Cardiac fibroblast (primary cell): ENCODE measurements around the gene TMEM178A.

Source experiments
- DNase-seq, 2 donors: peaks; one replicate each; pipeline versions ENCODE4 v3.0.0 to v3.0.0-alpha.2; 2010; ENCODE audit warnings: low read depth in 2 of 2
- H3K4me3 ChIP-seq, 2 donors: replicated peaks in 1 of 2; 1 replicate in 1 of 2; 2 replicates in 1 of 2; pipeline ENCODE4 v1.5.1; 2011; ENCODE audit warnings: low read depth in 2 of 2, low read length in 2 of 2, mild to moderate bottlenecking in 2 of 2, moderate library complexity in 1 of 2
- CTCF ChIP-seq: IDR thresholded peaks from one replicate; pipeline ENCODE4 v1.5.1; 2011; ENCODE audit warnings: low read depth, mild to moderate bottlenecking, low read length, inconsistent platforms

TMEM178A gene

GRCh38 chr2:39715822-39716221 lies 50.1 kb downstream of the TMEM178A start:
- TF ChIP-seq CTCF, result no peak
- H3K4me3 ChIP-seq, result no peak overlapping the region
- DNase-seq, result no peak

- no peak overlapping the region for H3K4me3 ChIP-seq
- DNase-seq, result no peak
- TF ChIP-seq CTCF, result no peak
Measured at GRCh38 chr2:39717067-39717466, 51.4 kb downstream of the TMEM178A start.

GRCh38 chr2:39718483-39718882 lies 52.8 kb downstream of the TMEM178A start:
- no peak overlapping the region for H3K4me3 ChIP-seq
- TF ChIP-seq CTCF, result no peak
- peak in 1 of 2 donors; percentile 13 for DNase-seq

- no peak for TF ChIP-seq CTCF
- no peak for DNase-seq
Measured at GRCh38 chr2:39719317-39719716, 53.6 kb downstream of the TMEM178A start.

GRCh38 chr2:39720970-39721369 lies 55.3 kb downstream of the TMEM178A start:
- no peak for DNase-seq
- no peak for TF ChIP-seq CTCF
- no peak overlapping the region for H3K4me3 ChIP-seq

More at GRCh38 chr2:39719317-39719716, 53.6 kb downstream of the TMEM178A start:
- no peak overlapping the region for H3K4me3 ChIP-seq

- no peak overlapping the region for H3K4me3 ChIP-seq
- DNase-seq, result no peak
- no peak for TF ChIP-seq CTCF
Measured at GRCh38 chr2:39723497-39723896, 57.8 kb downstream of the TMEM178A start.
